COLO668 (cell line): ENCODE results near the gene MAD2L2.

Experiments
- DNase-seq: peaks from one replicate; lab custom pipeline; 2025; ENCODE audit not compliant: unreplicated experiment; lab: John Stamatoyannopoulos, UW

MAD2L2 gene

DNA sequence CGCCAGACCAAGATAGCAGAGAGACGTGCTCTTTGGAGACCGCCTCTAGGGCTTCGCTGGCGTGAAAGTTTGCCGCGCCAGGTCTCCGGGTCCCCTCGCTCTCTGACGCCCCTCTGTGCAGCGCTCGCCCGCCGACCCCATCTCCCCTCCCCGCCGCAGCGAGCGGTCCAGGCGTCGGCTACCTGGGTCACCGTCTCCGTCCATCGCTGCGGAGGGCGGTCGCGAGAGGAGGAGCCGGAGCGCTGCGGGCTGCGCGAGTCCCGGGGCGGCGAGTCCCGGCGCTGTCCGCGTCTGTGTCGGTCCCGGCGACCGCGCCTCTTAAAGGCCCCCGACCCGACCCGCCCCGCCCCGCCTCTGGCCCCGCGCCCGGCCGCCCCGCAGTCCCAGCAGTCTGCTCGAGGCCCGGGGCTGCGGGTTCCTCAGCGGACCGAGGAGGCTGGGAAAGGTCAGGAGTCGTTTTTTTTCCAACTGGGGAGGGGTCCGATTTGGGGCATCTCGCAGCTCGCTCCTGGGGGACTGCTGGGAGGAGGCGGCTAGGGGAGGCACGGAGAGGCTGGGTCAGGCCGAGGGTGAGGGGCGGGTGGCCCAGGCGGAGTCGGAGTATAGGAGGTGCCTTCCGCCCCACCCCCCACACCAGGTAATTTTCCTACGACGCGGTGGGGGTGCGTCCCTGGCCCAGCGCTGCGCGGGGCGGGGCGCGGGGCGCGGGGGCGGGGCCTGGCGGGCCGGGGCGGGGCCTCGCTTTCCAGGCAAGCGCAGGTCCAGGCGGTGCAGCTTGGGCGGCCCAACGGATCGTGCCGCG, 26.6 kb downstream of the MAD2L2 start, which contains the start of the genes FBXO2 and FBXO44:
FBXO2 (minus strand) TSS at position 293 of the 802 bp plus-strand sequence; CDS start at position 204, 89 bp downstream.
FBXO44 (plus strand) TSS at position 741 of the 802 bp plus-strand sequence. CDS start 959 bp downstream, outside the sequence.
- DNase-seq, result peak; percentile 26

DNA sequence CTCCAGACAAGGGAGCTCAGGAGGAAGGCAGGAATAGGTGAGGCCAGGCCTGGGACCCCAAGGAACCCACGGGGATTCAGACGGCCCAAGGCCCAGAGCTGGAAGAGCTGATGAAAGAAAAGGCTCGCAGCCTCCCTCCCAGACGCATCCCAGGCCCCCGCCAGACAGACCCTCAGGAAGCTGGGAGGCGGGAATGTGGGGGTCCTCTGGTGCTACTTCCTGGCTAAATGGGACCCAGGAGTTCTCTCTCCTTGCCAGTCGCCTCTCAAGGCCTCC, 27.1 kb downstream of the MAD2L2 start:
- no peak for DNase-seq

DNA sequence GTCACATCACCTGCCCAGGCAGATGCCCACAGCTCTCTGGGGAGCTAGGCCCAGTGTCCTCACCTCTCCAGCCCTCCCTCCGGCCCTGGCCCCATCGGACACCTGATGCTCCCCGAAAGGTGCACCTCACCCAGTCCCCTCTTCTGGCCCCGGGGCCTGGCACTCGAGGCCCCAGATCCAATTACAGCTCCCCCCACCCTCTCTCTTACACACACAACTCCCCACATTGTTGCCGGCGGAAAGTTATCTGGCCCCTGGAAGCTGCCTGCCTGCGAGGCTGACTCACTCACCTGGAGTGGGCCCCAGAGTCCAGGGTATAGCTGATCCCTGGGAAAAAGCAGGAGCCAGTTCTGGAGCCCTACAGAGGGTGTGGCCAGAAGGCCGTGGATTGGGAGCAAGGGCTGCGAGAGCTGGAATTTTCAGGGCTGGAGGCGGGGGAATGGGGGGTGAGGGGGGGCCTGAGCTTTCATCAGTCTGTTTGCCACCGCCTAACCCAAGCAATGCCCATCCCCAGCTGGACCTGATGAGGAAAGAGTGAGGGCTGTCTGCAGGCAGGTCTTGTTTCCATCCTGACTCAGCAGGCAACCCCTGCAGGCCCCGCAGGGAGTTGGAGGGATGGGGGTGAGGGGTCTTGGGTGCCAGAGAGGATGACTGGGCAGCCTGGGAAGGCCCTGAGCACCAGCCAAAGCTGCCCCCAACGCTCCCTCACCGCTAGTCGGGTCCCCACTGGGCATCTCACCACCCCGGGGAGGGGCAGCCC, 27.7 kb downstream of the MAD2L2 start:
- DNase-seq, result peak; percentile 43

DNA sequence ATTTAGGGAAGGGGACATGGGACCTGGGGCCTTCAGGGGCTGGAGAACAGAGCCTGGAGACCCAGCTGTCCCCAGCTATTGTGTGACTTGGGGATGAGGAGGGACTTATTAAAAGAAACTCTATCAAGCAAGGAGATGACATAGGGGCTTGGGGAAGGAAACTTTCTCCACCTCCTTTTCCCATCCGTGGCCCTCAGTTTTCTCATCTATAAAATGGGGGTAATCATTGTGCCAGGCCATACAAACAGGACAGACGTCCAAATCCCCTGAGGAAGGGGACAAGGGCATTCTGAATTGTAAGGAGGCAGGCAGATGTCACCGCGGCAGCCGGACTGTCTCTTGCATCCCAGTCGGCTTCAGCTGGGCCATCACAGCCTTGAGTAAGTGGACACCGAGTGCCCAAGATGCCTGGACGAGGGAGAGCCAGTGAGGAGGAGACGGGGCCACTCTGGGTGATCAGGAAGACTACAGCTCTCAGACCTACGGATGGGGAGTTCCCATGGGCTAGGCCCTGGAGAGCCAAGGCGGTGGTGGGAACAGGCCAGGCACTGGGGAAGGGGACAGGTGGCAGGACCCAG, 28.7 kb downstream of the MAD2L2 start:
- DNase-seq, result no peak

DNA sequence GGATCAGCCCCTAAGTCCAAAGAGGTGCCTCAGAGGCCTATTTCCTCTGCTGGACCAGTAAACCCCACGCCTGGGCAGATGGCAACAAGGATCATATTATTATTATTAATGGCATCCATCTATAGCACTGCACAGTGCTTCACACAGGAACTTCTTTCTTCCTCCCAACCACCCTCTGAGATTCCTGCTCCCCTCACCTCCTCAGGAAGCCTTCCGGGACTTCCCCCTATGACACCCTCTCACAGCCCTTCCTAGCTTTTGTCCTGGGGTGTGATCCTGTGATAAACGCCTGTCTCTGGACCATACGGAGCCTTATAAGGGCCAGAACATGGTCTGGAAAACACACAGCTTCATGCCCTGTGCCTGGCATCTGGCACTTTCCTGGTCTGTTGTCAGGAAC, 29.9 kb downstream of the MAD2L2 start:
- no peak for DNase-seq

DNA sequence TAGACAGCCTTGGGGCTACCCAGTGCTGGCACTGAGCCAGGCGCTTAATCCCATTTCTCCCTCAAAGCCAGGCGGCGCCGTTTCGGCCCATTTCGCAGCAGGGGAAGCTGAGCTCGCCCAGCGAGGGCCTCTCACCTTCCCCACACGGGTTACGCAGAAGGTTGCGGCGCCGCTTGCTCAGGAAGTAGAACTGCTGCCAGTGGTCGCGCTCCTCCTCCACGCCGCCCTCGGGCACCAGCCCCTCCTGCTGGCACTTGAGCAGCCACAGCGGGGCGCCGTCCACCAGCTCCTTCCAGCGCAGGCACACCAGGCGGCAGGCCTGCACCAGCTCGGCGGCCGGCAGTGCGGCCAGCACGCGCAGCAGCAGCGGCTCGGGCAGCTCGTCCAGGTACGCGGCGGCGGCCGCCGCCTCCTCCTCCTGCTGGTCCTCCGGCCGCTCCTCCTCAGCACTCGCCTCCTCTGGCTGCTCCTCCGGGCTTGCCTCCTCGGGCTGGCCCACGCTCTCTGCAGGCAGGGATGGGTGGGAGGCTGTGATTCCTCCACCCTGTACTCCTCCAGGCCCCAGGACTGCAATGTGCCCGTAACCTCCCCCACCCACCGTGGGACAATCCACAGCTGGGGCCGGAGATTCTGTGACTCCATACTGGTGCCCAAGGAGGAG, 30.5 kb downstream of the MAD2L2 start:
- peak; percentile 88 for DNase-seq

DNA sequence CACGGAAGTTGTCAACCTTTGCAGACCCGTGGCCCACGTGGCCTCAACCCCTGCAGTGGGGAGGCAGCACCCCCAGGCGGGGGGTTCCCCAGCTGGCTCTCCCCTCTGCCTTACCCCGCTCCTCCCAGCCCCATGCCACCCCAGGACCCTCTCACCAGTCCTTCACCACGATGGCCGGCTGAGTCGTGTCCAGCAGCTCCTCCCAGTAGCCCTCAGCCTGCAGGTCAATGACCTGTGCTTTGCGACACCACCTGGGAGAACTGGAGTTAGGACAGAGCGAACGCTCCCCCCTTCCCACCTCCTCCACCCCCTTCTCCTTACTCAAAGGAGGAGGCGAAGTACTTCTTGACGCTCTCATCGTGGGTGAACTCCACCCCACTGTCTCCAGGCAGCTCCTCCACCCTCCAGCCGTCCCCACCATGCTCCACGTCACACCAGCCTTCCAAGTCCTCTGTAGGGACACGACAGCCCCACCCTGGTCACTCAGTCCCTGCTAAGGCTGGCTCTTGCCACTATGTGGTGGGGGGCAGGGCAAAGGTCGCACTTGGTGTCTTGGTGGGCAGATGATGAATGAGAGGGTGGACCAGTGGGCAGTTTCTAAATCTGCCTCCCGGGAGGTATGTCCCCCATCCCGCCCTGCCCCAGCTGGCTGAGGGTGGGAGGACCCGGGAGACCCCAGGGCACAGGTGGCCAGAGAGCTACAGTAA, 31.2 kb downstream of the MAD2L2 start:
- no peak for DNase-seq

DNA sequence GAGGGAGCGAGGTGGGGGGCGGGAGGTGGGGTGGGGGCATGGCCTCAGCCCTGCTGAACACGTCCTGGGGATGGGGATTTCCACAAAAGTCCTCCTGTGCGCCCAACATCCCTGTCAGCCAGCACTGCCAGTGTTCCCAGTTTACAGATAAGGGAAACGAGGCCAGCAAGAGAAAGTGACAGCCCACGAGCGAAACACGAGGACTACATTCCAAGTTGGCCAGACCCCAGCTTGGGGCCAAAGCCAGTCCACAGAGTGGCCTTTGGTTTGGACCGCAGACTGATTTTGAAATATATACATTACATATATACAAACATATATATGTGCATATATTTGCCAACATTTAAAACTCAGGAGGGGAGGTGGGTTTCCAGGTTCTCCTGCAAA, 31.7 kb downstream of the MAD2L2 start:
- no peak for DNase-seq

DNA sequence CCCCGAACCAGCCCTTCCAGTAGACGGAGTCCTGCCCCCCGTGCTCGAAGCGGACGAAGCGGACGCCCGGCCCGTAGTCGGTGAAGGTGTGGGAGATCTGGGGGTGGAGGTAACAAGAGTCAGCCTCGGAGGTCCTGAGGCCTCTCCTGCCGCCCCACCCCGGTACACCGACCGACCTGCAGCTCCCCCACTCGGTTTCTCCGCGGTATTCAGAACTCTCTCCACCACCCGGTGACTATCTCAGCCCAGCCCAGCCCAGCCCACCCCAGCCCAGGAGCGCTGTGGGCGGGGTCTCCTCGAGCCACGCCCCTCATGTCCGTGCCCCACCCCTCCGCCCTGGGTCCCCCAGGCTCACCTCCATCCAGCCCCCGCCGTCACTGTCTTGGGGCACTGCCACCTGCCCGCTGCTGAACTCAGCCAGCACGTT, 32.2 kb downstream of the MAD2L2 start:
- DNase-seq, result no peak

DNA sequence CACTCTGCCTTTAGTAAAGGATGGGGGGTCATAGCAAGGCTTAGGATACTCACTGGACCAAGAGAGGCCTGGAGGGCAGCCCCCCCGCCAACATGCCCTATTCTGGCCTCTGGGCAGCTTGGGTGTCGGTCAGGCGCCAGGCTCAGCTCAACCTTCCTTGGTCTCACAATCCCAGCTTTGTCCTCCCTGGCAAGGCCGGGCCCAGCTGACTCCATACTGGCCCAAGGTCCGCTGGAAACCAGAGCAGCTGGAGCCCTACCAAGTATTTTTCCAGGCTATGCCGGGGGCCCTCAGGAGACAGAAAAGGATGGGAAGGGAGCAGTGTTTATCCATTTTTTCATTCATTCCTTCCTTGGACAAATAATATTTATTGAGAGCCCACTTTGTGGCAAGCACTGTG, 32.9 kb downstream of the MAD2L2 start:
- DNase-seq, result no peak

DNA sequence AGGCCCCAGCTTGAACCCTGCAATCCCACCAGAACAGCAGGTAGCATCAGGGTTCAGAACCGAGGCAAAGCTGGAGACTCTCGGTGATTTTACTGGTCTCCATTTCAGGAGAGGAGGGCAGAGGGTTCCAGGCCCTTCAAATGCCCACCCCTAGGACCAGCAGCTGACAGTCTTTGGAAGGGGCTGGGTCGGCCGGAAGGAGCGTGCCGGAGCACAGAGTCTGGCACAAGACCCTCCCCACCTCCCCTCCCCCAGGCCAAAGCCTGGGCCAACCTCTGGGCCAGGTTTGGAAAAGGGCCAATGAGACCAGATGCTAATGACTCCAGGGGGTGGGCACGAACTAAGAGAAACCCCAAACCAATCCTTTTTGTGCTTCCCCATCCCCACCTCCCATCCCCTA, 33.6 kb downstream of the MAD2L2 start:
- DNase-seq, result no peak

DNA sequence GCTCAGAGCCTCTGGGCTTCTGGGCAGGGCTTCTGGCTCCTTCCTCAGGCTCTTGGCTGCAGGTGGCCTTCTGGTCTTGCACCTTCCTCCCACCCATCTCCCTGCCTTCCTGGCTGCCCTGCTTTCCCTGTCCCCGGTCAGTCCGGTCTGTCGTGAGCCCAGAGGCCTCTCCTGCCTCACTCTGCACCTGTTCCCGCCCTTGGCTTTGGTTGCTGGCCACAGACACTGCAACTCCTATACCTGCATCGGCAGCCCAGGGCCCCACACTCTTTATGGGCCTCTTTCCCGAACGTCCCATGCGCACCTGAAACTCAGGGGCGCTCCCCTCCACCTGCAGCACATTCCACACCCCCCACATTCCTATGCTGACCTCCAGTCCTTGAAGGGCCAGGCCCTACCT, 34.6 kb downstream of the MAD2L2 start:
- DNase-seq, result no peak

DNA sequence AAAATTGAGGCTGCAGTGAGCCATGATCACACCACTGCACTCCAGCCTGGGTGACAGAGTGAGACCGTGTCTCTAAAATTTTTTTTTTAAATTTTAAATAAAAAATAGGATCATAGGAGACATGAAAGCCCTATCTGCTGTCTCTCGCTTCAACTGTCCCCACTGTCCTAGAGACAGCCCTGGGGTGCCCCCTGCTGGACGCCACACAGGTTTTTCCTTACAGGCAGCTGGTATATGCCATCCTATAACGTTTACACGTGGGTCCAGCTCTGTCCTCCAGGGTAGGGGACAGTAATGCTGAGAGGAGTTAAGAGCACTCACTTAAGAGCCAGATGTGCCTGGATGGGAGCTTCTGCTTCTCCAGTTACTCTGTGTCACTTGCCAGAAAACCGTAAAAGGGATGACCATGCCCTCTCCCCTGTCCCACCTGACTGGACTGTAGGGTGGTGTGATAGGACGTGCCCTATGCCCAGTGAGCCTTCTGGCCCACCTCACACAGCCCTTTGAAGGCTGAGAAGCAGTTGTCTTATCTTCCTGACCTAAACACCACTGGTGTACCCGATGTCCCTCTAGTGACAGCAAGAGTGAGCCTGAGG, 35.2 kb downstream of the MAD2L2 start:
- DNase-seq, result peak; percentile 92

DNA sequence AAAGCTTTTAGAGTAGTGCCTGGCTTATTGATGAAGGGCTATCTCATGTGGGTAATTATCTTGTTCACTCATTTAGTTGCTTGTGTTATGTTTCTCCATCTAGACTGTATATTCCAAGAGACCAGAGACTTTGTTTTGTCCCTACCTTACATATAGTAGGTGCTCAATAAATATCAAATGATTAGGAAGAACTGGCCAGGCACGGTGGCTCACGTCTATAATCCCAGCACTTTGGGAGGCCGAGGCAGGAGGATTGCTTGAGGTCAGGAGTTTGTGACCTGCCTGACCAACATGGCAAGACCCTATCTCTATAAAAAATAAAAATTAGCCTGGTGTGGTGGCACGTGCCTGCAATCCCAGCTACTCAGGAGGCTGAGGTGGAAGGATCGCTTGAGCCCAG, 35.7 kb downstream of the MAD2L2 start:
- no peak for DNase-seq

DNA sequence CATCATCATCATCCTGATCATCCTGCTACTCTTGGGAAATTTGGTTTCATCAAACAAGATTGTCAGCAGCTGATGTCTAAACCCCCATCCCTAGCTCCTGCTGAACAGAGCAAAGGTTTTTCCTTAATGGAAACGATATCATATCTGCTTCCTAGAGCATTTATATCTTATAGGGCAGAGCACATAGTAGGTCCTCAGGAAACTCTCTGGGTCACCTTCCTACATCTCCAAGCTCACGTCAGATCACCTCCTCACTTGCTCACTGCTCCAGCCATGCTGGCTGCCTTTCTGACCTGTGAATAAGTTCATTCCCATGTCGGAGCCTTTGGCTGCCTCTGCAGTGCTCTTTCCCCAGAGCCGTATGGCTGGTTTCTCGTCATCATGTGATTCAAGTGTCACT, 37.2 kb downstream of the MAD2L2 start:
- DNase-seq, result no peak

DNA sequence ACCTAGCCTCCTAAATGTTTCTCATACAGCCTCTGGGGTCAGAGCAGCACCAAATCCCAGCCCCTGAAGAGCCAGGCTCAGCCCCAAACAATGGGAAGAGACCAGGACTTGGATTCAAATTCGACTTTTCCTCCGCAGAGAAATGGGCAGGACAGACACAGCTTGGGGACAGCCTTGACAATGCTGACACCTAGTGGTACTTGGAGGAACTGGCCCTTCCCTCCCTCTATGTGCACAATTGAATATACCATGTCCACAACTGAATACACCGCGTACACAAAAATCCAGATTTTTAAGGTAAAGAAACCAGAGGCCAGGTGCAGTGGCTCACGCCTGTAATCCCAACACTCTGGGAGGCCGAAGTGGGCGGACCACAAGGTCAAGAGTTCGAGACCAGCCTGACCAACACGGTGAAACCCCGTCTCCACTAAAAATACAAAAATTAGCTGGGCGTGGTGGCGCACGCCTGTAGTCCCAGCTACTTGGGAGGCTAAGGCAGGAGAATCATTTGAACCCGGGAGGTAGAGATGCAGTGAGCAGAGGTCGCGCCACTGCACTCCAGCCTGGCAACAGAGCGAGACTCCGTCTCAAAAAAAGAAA, 38.4 kb downstream of the MAD2L2 start:
- peak; percentile 72 for DNase-seq

DNA sequence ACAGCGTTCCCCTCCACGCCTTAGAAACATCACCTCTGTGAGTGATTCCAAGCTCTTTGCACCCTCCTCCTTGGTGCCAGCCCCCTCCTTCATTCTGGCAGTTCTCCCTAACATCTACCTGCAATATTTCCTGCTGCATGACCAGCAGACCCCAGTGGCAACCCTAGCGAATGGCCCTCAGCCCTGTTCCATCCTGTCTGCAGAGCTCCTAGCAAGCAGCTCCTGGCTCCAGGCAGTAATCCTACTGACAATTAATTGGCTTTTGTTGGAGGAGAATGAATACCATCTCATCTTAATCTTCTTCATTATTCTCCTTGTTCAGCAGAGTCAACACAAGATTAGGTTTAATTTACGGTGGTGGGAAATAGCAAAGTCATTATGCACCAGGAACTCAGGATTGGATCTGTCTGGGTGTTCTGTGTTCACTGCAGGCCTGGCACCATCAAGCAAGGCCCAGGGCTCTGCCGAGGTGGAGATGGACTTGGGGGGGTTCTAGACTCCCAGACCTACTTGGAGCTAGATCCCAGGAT, 39.1 kb downstream of the MAD2L2 start:
- no peak for DNase-seq

DNA sequence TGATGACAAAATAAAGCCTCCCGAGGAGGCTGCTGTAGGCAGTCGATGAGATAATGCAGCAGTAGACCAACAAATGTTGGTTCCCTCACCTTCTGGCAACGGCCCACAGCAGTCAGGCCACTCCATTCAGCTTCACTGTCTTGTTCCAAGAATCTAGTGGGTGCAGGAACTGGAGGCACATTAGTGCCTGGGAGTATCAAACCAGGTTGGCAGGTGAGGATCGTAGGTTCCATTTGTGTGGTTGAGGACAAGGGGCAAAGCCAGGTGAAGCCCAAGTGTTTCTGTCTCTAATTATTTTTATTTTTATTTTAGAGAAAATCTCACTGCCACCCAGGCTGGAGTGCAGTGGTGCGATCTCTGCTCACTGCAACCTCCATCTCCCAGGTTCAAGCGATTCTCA, 40.0 kb downstream of the MAD2L2 start:
- DNase-seq, result no peak

DNA sequence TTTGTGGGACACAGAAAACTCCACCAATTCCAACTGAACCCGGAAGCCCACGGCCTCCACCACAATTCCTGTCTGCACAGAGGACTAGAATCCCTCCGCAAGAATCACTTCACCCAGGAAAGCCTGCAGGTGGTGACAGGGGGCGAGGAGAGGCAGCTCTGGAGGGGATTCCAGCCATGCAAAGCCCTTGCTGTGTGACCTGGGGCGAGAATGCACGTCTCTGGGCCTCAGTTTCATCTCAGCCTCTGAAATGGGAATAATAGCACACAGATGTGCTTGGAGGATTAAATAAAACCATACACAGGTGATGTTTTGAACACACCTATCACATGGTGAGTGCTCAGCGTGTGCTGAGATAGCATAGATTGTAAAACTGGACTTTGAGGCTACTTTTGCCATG, 40.8 kb downstream of the MAD2L2 start:
- no peak for DNase-seq

DNA sequence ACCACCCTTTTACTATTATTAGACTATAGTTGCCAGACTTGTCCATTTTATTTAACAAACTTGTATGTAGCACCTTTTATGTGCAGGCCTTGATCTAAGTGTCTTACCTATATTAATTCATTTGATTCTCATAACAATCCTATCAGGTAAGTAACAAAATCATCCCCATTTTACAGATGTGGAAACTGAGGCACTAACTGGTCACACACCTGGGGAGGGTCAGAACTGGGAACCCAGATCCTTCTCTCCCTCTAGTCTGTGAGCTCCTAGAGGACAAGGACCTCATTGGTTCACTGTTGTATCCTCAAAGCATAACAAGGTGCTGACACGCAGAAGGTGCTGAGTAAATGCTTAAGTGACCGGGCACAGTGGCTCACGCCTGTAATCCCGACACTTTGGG, 41.6 kb downstream of the MAD2L2 start:
- DNase-seq, result no peak
